IPS DF 6.9 (cell line): ENCODE results near the gene MACROD2.

Source experiments
- DNase-seq: peaks from one replicate; pipeline ENCODE4 v3.0.0-alpha.2; 2013; ENCODE audit warnings: low read depth, low spot score
- H3K27ac ChIP-seq: one replicate; pipeline ENCODE4 v1.5.1; 2013; ENCODE audit warnings: low read length, control low read depth
- H3K27me3 ChIP-seq: 2 replicates; pipeline ENCODE4 v1.6.1; 2013; ENCODE audit warnings: mild to moderate bottlenecking, low read length; ENCODE audit not compliant: control insufficient read depth, insufficient read depth
- H3K36me3 ChIP-seq: 2 replicates; pipeline ENCODE4 v1.6.1; 2013; ENCODE audit warnings: low read length; ENCODE audit not compliant: control insufficient read depth, insufficient read depth
- H3K4me1 ChIP-seq: 2 replicates; pipeline ENCODE4 v1.6.1; 2013; ENCODE audit warnings: low read length; ENCODE audit not compliant: control insufficient read depth, insufficient read depth
- H3K4me3 ChIP-seq: 2 replicates; pipeline ENCODE4 v1.5.1; 2013; ENCODE audit warnings: mild to moderate bottlenecking, low read length
- H3K9me3 ChIP-seq: 2 replicates; pipeline ENCODE4 v1.6.1; 2013; ENCODE audit warnings: low read length, inconsistent platforms; ENCODE audit not compliant: control insufficient read depth, insufficient read depth
- WGBS: extraction: QIAGEN DNeasy Blood & Tissue Kit; methylation state at CpG from one replicate; pipeline ENCODE4 v1.1.7; 2013; ENCODE audit warnings: mixed read lengths, missing lambda C conversion rate; ENCODE audit not compliant: insufficient read length, insufficient coverage; 5-methylcytosine and 5-hydroxymethylcytosine counted together

MACROD2 gene

DNA sequence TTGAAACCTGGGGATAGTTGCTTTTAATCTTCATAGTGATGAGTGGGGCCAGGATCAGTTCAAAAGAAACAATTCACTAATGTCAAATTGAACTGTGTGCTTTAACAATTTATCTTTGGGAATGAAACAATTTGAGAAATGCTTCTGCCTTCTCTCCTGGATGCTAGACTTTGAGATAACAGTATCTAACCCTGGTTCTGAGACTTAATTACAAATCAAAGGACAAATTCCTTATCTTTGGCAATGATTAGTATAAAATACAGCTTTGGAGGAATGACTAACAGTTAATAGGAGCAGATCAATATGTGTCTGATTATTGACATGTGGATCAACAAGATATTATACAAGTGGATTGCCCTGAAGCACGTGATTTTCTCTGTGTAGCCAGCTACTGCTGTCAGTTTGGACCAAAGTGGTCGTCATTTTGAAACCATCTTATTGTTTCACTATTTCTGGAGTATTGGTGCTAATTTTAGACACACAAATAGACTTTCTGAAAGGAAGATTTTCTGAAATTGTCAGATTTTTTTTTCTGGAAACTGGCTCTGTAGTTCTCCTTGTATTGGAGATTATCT is 348.3 kb downstream of the MACROD2 start:
- Histone ChIP-seq H3K27me3 (no peaks in the 10 kb centered on the region), H3K9me3 (no peaks in the 10 kb centered on the region), H3K4me1 (no peaks in the 10 kb centered on the region), H3K36me3 (no peaks in the 10 kb centered on the region), H3K27ac (no peak overlapping the region), H3K4me3 (no peak overlapping the region)
- WGBS, result no CpG with 5 or more reads among the region's 2 CpGs
- no peak for DNase-seq

- no peak for DNase-seq
- H3K27me3 ChIP-seq, result no peaks in the 10 kb centered on the region
- H3K4me1 ChIP-seq, result no peaks in the 10 kb centered on the region
- no peak overlapping the region for H3K4me3 ChIP-seq
- no peak overlapping the region for H3K27ac ChIP-seq
- no peaks in the 10 kb centered on the region for H3K9me3 ChIP-seq
- no peaks in the 10 kb centered on the region for H3K36me3 ChIP-seq
- no CpG with 5 or more reads among the region's 1 CpG for WGBS
Measured at GRCh38 chr20:14344746-14345145, 349.4 kb downstream of the MACROD2 start.

- Histone ChIP-seq H3K27me3 (no peaks in the 10 kb centered on the region), H3K9me3 (no peaks in the 10 kb centered on the region), H3K4me1 (0 out of 2 replicates have a peak, but pooled peaks cover 1% of the 10 kb centered on the region), H3K36me3 (no peaks in the 10 kb centered on the region), H3K27ac (no peak overlapping the region), H3K4me3 (no peak overlapping the region)
- no CpG with 5 or more reads among the region's 1 CpG for WGBS
- DNase-seq, result no peak
Measured at GRCh38 chr20:14355791-14356190, 360.5 kb downstream of the MACROD2 start.

- DNase-seq, result no peak
- Histone ChIP-seq H3K36me3 (no peaks in the 10 kb centered on the region), H3K27me3 (no peaks in the 10 kb centered on the region), H3K27ac (no peak overlapping the region), H3K4me1 (0 out of 2 replicates have a peak, but pooled peaks cover 1% of the 10 kb centered on the region), H3K4me3 (no peak overlapping the region), H3K9me3 (no peaks in the 10 kb centered on the region)
Measured at GRCh38 chr20:14360416-14360815, 365.1 kb downstream of the MACROD2 start.

DNA sequence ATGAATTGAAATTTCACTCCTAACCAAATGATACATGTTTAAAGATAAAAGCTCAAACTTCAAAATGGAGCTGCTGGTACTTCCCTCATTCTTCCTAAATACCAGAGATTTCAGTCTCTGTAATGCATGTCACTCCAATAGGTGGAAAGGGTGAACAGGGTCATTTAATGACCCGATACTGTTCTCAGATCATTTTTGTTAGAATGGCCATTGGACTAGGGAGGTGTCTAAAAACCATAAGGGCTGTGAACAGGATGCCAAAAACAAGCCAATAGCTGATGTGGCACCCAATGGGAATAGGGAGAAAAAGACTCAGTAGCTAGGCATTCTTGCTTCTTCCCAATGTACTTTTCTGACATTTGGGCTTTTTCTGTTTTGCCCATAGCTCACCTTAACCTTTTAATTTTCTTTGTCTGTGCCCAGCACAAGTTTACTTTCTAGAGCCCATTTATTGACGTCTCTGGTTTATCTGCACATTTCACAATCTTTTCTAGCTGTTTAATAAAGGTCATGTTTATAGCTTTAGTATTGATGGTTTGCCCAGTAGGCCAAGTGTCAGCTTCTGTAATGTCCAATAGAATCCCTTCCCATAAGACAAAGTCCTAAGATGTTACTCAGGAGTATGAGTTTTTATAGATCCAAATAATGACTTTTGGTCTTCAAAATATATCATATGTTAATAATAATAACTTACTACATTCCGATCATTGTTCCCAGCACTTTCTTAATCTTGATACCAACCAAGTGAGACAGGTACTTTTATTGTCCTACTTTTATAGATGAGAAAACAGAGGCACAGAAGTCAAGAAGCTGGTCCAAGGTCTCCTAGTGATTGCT is 366.4 kb downstream of the MACROD2 start:
- H3K27ac ChIP-seq, result no peak overlapping the region
- H3K27me3 ChIP-seq, result no peaks in the 10 kb centered on the region
- H3K4me1 ChIP-seq, result no peaks in the 10 kb centered on the region
- H3K9me3 ChIP-seq, result no peaks in the 10 kb centered on the region
- no peaks in the 10 kb centered on the region for H3K36me3 ChIP-seq
- WGBS, result no CpG with 5 or more reads among the region's 3 CpGs
- H3K4me3 ChIP-seq, result no peak overlapping the region
- no peak for DNase-seq

GRCh38 chr20:14374196-14374595 is 378.9 kb downstream of the MACROD2 start:
- no CpG with 5 or more reads among the region's 3 CpGs for WGBS
- Histone ChIP-seq H3K4me1 (no peaks in the 10 kb centered on the region; the same call in 1 of the 2 replicates), H3K27me3 (no peaks in the 10 kb centered on the region), H3K4me3 (no peak overlapping the region), H3K27ac (no peak overlapping the region), H3K9me3 (no peaks in the 10 kb centered on the region), H3K36me3 (no peaks in the 10 kb centered on the region)
- no peak for DNase-seq

GRCh38 chr20:14375416-14375985 is 380.2 kb downstream of the MACROD2 start:
- H3K9me3 ChIP-seq, result no peaks in the 10 kb centered on the region
- H3K36me3 ChIP-seq, result no peaks in the 10 kb centered on the region
- H3K27ac ChIP-seq, result no peak overlapping the region
- no CpG with 5 or more reads among the region's 4 CpGs for WGBS
- DNase-seq, result no peak
- H3K4me1 ChIP-seq, result no peaks in the 10 kb centered on the region; the same call in 1 of the 2 replicates
- no peaks in the 10 kb centered on the region for H3K27me3 ChIP-seq
- H3K4me3 ChIP-seq, result no peak overlapping the region

GRCh38 chr20:14378326-14378725 is 383.0 kb downstream of the MACROD2 start:
- Histone ChIP-seq H3K27me3 (no peaks in the 10 kb centered on the region), H3K27ac (no peak overlapping the region), H3K4me3 (no peak overlapping the region), H3K36me3 (no peaks in the 10 kb centered on the region), H3K9me3 (no peaks in the 10 kb centered on the region), H3K4me1 (no peaks in the 10 kb centered on the region; the same call in 1 of the 2 replicates)
- no peak for DNase-seq

- no peak for DNase-seq
Measured at GRCh38 chr20:14383335-14383734, 388.0 kb downstream of the MACROD2 start.

GRCh38 chr20:14384416-14385175 is 389.3 kb downstream of the MACROD2 start:
- H3K4me3 ChIP-seq, result no peak overlapping the region
- no peak for DNase-seq
- no CpG with 5 or more reads among the region's 1 CpG for WGBS
- H3K9me3 ChIP-seq, result no peaks in the 10 kb centered on the region
- no peaks in the 10 kb centered on the region for H3K36me3 ChIP-seq
- no peaks in the 10 kb centered on the region for H3K27me3 ChIP-seq
- no peaks in the 10 kb centered on the region for H3K4me1 ChIP-seq
- no peak overlapping the region for H3K27ac ChIP-seq

More at GRCh38 chr20:14383335-14383734, 388.0 kb downstream of the MACROD2 start:
- H3K9me3 ChIP-seq, result no peaks in the 10 kb centered on the region
- no peaks in the 10 kb centered on the region for H3K4me1 ChIP-seq
- H3K27me3 ChIP-seq, result no peaks in the 10 kb centered on the region
- no peaks in the 10 kb centered on the region for H3K36me3 ChIP-seq
- no peak overlapping the region for H3K4me3 ChIP-seq
- no peak overlapping the region for H3K27ac ChIP-seq
- WGBS, result no CpG with 5 or more reads among the region's 5 CpGs
